HFFc6 (cell line): ENCODE results near the gene SGMS1. TPM values are rescaled to one million over a fixed set of nuclear protein-coding genes. Genes with fewer than 3 reads are reported as not detected.

Experiments
- DNase-seq: peaks from one replicate; pipeline ENCODE4 v3.0.0-alpha.2; 2018
- H3K27ac Mint-ChIP-seq: 2 replicates; pipeline ENCODE4 v1.8.0; 2020; ENCODE audit warnings: mild to moderate bottlenecking, mixed read lengths
- H3K27me3 Mint-ChIP-seq: 2 replicates; pipeline ENCODE4 v1.8.0; 2021; ENCODE audit warnings: mild to moderate bottlenecking, moderate library complexity, mixed read lengths; ENCODE audit not compliant: insufficient read depth
- H3K36me3 Mint-ChIP-seq: 2 replicates; pipeline ENCODE4 v1.8.0; 2021; ENCODE audit warnings: low read depth, mixed read lengths
- H3K4me1 Mint-ChIP-seq: 2 replicates; pipeline ENCODE4 v1.8.0; 2020; ENCODE audit warnings: low read depth, mixed read lengths
- H3K4me3 Mint-ChIP-seq: 2 replicates; pipeline ENCODE4 v1.8.0; 2020; ENCODE audit warnings: mild to moderate bottlenecking, moderate library complexity, mixed read lengths
- H3K9me3 Mint-ChIP-seq: 2 replicates; pipeline ENCODE4 v1.8.0; 2020; ENCODE audit warnings: mild to moderate bottlenecking, mixed read lengths
- CTCF ChIP-seq: fragments of 200-600 bp; sonication (generic); IDR thresholded peaks from 2 replicates; pipeline ENCODE4 v1.5.0; 2021; ENCODE audit warnings: antibody characterized with exemption, mild to moderate bottlenecking
- total RNA-seq, 6 experiments: library from RNA; stranded (reverse); fragmentation: NEBNext Ultra II Directional; extraction: Animal tissue kit (Norgen Biotek cat#: 25700); gene quantifications; 2 replicates in 1 of 6; 3 replicates in 5 of 6; pipeline ENCODE4 v1.2.3, GENCODE V29; 2021

Gene SGMS1
- total RNA-seq, 6 experiments from 2014 or later: 19.6 to 27.5 (median 24.6) TPM

- DNase-seq: no peak
- Mint-ChIP-seq H3K4me1 (peaks cover 17% of the 10 kb centered on the region), H3K4me3 (no peak overlapping the region), H3K9me3 (no peaks in the 10 kb centered on the region), H3K27me3 (peaks cover 1% of the 10 kb centered on the region), H3K36me3 (no peaks in the 10 kb centered on the region), H3K27ac (no peak overlapping the region)
- TF ChIP-seq CTCF: no peak
These were observed 5.1 kb downstream of the SGMS1 start for GRCh38 chr10:50618624-50619023.

- H3K4me1 Mint-ChIP-seq: no peaks in the 10 kb centered on the region; the same call in 1 of the 2 replicates
- no peak for DNase-seq
- no peaks in the 10 kb centered on the region for H3K9me3 Mint-ChIP-seq
- no peak for TF ChIP-seq CTCF
- no peak overlapping the region for H3K4me3 Mint-ChIP-seq
- H3K27ac Mint-ChIP-seq: no peak overlapping the region
- H3K36me3 Mint-ChIP-seq: no peaks in the 10 kb centered on the region
- H3K27me3 Mint-ChIP-seq: peaks cover 4% of the 10 kb centered on the region
These were observed 8.1 kb downstream of the SGMS1 start for GRCh38 chr10:50615658-50616057.

GRCh38 chr10:50614444-50615137 lies 9.2 kb downstream of the SGMS1 start:
- Mint-ChIP-seq H3K27ac (no peak overlapping the region), H3K4me3 (no peak overlapping the region), H3K27me3 (peaks cover 4% of the 10 kb centered on the region), H3K36me3 (no peaks in the 10 kb centered on the region), H3K4me1 (no peaks in the 10 kb centered on the region), H3K9me3 (no peaks in the 10 kb centered on the region)
- TF ChIP-seq CTCF: peak; percentile 53
- DNase-seq: no peak

- no peak overlapping the region for H3K4me3 Mint-ChIP-seq
- no peak for DNase-seq
- H3K36me3 Mint-ChIP-seq: no peaks in the 10 kb centered on the region
- H3K27ac Mint-ChIP-seq: no peak overlapping the region
- no peaks in the 10 kb centered on the region for H3K9me3 Mint-ChIP-seq
- no peak for TF ChIP-seq CTCF
- H3K27me3 Mint-ChIP-seq: peaks cover 3% of the 10 kb centered on the region
- no peaks in the 10 kb centered on the region for H3K4me1 Mint-ChIP-seq
These were observed 9.9 kb downstream of the SGMS1 start for GRCh38 chr10:50613726-50614443.

GRCh38 chr10:50613150-50613549 lies 10.6 kb downstream of the SGMS1 start:
- Mint-ChIP-seq H3K4me1 (no peaks in the 10 kb centered on the region), H3K4me3 (no peak overlapping the region), H3K36me3 (no peaks in the 10 kb centered on the region), H3K9me3 (no peaks in the 10 kb centered on the region), H3K27me3 (peaks cover 3% of the 10 kb centered on the region), H3K27ac (no peak overlapping the region)
- DNase-seq: no peak
- TF ChIP-seq CTCF: no peak
